Stimulated activated memory B cell treated with anti-CD40 and anti-IgM and Interleukin-4, amounts not matched to agents 10 μg/mL and 1 μg/mL and 100 μg/mL, for 72 hours (primary cell): ENCODE results near the gene PSORS1C2.

ENCODE experiments used
- ATAC-seq: fragments of 150-1000 bp; cut with Tn5 transposase; 2 replicates; pipeline ENCODE4 v1.10.0; 2021
- H3K27ac Mint-ChIP-seq: one replicate; pipeline ENCODE4 v1.8.0; 2022; ENCODE audit warnings: mild to moderate bottlenecking, mixed read lengths
- H3K27me3 Mint-ChIP-seq: one replicate; pipeline ENCODE4 v1.8.0; 2022; ENCODE audit warnings: mixed read lengths
- H3K36me3 Mint-ChIP-seq: one replicate; pipeline ENCODE4 v1.8.0; 2022; ENCODE audit warnings: mixed read lengths
- H3K4me1 Mint-ChIP-seq: one replicate; pipeline ENCODE4 v1.8.0; 2022; ENCODE audit warnings: mixed read lengths
- H3K4me3 Mint-ChIP-seq: one replicate; pipeline ENCODE4 v1.8.0; 2022; ENCODE audit warnings: mild to moderate bottlenecking, moderate library complexity, mixed read lengths
- H3K9me3 Mint-ChIP-seq: one replicate; pipeline ENCODE4 v1.8.0; 2022; ENCODE audit warnings: mixed read lengths

The PSORS1C2 gene

DNA sequence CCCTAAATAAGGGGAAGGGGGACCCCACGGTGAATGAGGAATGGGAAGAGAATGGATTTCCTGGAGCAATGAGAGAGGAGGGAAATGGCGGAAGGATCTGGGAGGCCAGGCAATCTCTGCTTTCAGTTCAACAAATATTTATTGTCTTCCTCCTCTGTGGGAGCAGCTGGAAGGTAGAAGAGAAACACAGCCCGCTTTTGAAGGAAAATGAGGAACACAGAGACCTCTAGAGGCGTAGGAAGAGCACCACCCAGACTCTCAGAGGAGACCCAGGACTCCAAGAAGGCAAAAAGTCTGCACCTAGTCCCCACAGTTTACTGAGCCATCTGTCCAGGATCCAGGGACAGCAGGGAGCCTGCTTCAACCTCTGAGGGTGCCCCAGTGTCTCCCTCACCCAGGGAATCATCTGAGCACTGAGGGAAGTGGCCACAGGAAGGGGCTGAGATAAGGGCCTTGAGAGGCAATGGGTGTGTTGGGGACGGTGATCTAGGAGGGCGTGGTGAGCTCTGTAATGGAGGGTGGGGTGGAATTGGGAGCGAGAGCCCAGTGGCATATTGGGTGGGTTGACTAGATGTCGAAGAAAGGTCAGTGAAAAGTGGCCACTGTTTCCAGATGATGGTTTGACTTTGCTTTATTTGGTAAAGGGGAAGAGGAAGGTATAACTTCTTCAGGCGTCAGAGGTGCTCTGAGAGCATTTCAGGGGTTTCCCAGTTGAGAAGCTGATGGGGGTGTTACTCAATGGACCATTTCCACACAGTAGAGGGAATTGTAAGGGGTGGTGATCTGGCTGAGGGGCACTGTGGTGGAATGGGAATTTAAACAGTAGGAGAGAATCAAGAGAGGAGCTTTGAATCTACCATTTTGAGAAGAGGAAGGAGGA lies 23.7 kb downstream of the PSORS1C2 start:
- Mint-ChIP-seq H3K9me3 (no peaks in the 10 kb centered on the region), H3K27ac (peak overlapping the region; percentile 11), H3K27me3 (peaks cover 78% of the 10 kb centered on the region), H3K4me1 (peaks cover 17% of the 10 kb centered on the region), H3K4me3 (no peak overlapping the region), H3K36me3 (no peaks in the 10 kb centered on the region)
- ATAC-seq = peak; percentile 52

DNA sequence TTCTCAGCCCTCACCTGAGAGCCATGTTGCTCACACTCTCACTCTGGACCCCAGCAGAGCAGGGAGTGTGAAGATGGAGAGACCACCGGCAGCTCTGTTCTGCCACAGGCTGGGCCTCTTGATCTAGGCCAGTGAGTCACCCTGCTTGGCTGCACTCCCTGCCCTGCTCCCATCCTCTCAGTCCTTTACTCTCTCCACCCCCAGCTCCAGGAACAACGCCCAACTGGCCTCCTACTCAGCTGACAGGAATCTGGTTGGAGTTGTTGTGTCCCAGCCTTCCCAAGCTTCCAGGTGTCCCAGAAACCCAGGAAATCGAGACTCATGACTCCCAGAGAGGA lies 24.4 kb downstream of the PSORS1C2 start, which contains the start of gene PSORS1C1:
Gene PSORS1C1 (plus strand): TSS at position 260 of the 338 bp plus-strand sequence. CDS start 14,833 bp downstream, outside the sequence.
- ATAC-seq = no peak
- H3K36me3 Mint-ChIP-seq = no peaks in the 10 kb centered on the region
- H3K27me3 Mint-ChIP-seq = peaks cover 85% of the 10 kb centered on the region
- peaks cover 17% of the 10 kb centered on the region for H3K4me1 Mint-ChIP-seq
- peak within 1 kb of the TSS; percentile 11 for H3K27ac Mint-ChIP-seq
- no peak within 1 kb of the TSS for H3K4me3 Mint-ChIP-seq
- no peaks in the 10 kb centered on the region for H3K9me3 Mint-ChIP-seq

DNA sequence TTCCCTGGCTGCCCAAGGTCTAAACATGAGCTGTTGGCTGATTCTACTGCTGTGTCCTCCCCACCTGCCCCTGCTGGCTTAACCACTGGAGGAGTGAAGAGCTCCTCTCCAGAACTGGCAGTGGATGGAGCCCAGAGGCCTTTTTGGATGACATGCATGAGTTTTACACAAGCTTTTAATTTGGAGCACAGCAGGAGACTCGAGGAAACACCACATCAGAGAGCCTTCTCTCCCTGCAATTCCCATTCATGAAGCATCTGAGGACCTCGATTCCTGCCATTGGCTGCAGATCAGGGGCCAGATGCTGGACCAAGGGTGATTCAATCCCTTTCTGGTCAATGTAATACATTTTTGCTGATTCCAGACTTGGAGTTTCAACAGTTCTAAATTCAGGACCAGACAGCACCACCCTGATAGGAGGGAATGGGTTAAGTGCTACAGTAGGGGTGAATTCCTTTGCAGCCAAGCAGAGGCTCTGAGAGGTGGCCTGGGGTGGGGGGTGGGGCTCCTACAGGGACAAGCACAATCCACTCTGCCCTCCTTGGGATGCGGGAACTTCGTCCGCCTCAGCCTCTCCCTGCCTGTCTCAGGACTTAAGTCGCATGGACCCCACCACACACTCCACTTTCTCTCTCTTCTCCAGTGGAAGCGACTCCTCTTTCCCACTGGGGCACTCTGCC lies 24.9 kb downstream of the PSORS1C2 start:
- Mint-ChIP-seq H3K36me3 (no peaks in the 10 kb centered on the region), H3K27ac (no peak overlapping the region), H3K27me3 (peaks cover 85% of the 10 kb centered on the region), H3K9me3 (no peaks in the 10 kb centered on the region), H3K4me3 (no peak overlapping the region), H3K4me1 (peaks cover 17% of the 10 kb centered on the region)
- ATAC-seq = no peak

DNA sequence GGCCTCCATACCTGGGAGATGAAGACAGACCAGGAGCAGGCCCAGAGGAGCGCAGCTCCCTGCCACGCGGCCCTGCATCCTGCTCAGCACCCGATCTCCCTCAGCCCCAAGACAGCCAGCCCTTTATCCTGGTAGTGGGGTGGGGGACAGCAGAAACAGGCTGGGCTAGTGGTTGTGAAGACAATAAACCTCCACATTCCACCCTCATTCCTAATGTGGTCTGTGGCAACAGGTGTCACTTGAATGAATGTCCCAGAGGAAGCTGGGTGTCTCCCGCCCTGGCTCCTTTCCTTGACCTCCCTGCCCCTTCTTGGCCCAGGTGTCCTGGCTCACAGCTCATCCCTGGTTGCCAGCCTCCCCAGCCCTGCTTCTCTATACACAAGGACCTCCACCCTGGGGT lies 26.4 kb downstream of the PSORS1C2 start, which contains the start of gene C6orf15:
Gene C6orf15 (minus strand): TSS at position 98 of the 400 bp plus-strand sequence. CDS start 20 bp downstream, at position 78.
- H3K27me3 Mint-ChIP-seq = peaks cover 72% of the 10 kb centered on the region
- peaks cover 17% of the 10 kb centered on the region for H3K4me1 Mint-ChIP-seq
- H3K36me3 Mint-ChIP-seq = no peaks in the 10 kb centered on the region
- H3K4me3 Mint-ChIP-seq = no peak within 1 kb of the TSS
- ATAC-seq = no peak
- no peaks in the 10 kb centered on the region for H3K9me3 Mint-ChIP-seq
- H3K27ac Mint-ChIP-seq = no peak within 1 kb of the TSS

DNA sequence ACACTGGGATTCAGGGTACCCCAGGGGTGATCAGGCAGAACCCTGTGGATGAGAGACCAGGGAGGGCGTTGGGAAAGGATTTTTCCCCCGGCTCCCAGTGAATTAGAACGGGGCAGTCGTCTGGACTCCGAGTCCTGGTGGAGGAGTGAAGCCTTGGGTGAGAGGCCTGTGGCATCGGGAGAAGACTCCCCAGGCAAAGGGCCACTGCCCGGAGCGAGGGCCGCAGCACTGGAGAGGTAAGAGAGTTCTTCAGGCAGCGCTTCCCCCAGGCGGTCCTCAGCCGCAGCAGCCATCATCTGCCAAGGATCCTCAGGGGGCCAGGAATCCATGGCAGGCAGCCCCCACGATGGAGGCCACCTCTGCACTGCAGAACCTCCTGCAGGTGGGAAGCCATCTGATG lies 27.2 kb downstream of the PSORS1C2 start:
- no peaks in the 10 kb centered on the region for H3K36me3 Mint-ChIP-seq
- H3K9me3 Mint-ChIP-seq = no peaks in the 10 kb centered on the region
- ATAC-seq = no peak
- H3K27me3 Mint-ChIP-seq = peaks cover 67% of the 10 kb centered on the region
- H3K4me3 Mint-ChIP-seq = no peak overlapping the region
- H3K27ac Mint-ChIP-seq = no peak overlapping the region
- peaks cover 17% of the 10 kb centered on the region for H3K4me1 Mint-ChIP-seq

DNA sequence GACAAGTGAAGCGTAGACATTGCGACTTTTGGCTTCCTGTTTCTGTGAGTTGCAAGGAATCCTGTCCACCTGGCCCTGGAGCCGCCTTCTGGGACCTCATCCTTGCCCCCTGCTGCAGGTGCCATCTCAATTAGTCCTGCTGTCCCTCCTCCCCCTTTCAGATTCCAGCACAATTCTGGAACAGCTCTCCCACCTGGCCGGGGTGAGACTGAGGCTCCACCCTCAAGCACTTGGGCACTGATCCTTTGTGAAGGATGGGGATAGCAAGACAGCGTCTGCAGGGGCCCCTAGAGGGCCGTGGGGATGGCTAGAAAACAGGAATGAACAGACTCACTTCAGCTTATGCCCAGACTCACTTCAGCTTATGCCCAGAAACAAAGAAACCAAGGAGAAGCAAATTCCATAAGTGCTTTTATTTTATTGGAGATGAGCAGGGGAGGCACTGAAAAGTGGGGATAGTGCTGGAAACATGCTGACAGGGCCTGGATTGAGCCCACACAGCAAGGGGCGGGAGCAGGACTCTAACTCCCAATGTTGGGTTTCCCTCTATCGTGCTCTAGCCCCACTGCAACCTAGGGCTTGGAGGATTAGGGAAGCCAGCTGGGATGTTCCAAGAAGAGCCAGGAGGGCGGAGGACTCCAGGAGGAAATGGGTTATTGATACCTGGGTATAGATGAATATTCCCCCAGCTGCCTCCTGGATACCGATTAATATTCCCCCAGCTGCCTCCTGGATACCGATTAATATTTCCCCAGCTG lies 27.9 kb downstream of the PSORS1C2 start:
- no peaks in the 10 kb centered on the region for H3K9me3 Mint-ChIP-seq
- peaks cover 60% of the 10 kb centered on the region for H3K27me3 Mint-ChIP-seq
- H3K4me1 Mint-ChIP-seq = peaks cover 17% of the 10 kb centered on the region
- no peak overlapping the region for H3K27ac Mint-ChIP-seq
- H3K36me3 Mint-ChIP-seq = no peaks in the 10 kb centered on the region
- ATAC-seq = no peak
- H3K4me3 Mint-ChIP-seq = no peak overlapping the region

DNA sequence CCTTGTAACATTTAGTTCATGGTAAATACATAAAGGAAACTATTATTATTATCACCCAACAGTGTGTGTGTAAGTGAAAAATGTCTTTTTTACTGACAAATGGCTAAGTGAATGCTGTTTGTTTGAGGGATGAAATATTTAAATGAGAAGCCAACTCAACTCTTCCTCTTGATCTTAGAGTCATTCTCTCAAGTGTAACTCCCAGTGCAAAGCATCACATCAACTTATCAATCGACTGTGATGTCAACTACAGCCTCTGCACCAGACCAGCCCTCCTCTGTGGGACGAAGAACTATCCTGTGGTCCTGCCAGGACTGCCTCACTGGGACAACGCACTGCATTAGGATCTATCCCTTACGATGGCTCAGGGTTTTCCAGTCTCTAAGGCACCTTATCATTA lies 31.8 kb downstream of the PSORS1C2 start:
- ATAC-seq = no peak
- Mint-ChIP-seq H3K9me3 (no peaks in the 10 kb centered on the region), H3K4me1 (no peaks in the 10 kb centered on the region), H3K36me3 (no peaks in the 10 kb centered on the region), H3K27me3 (peaks cover 30% of the 10 kb centered on the region), H3K4me3 (no peak overlapping the region), H3K27ac (no peak overlapping the region)

DNA sequence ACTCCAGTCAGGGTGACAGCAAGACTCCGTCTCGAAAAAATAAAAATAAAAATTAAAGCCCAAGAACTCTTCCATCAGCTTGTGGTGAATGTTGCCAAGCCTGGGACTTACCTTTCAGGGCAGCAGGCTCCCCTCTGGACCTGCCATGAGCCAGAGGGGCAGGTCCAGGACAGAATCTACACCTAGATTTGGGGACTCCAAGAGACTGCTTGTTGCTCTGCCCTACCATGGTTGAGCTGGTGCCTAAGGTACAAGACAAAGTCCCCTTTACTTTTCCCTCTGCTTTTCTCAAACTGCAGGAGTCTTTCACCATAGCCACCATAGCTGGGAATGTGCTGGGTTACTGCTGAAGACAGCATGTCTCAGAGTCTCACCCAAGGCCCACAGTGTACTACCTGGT lies 35.7 kb downstream of the PSORS1C2 start:
- no peak for ATAC-seq
- no peaks in the 10 kb centered on the region for H3K9me3 Mint-ChIP-seq
- no peak overlapping the region for H3K27ac Mint-ChIP-seq
- H3K4me1 Mint-ChIP-seq = no peaks in the 10 kb centered on the region
- no peak overlapping the region for H3K4me3 Mint-ChIP-seq
- no peaks in the 10 kb centered on the region for H3K36me3 Mint-ChIP-seq
- no peaks in the 10 kb centered on the region for H3K27me3 Mint-ChIP-seq

DNA sequence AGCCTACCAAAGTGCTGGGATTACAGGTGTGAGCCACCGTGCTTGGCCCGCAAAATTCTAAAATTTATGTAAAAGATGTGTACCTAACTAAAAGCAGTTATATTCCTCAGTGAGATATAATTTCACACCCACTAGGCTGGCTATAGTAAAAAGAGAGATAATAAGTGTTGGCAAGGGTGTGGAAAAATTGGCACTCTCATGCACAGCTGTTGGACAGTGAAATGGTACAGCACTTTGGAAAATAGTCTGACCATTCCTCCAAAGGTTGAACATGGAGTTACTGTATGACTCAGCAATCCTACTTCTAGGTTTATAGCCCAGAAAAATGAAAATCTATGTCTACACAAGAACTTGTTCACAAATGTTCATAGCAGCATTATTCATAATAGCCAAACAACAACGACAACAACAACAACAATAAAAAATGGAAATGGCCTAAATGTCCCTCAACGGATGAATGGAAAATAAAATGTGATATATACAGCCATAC lies 40.4 kb downstream of the PSORS1C2 start:
- no peak overlapping the region for H3K4me3 Mint-ChIP-seq
- no peak for ATAC-seq
- no peaks in the 10 kb centered on the region for H3K36me3 Mint-ChIP-seq
- H3K4me1 Mint-ChIP-seq = peaks cover 16% of the 10 kb centered on the region
- H3K27ac Mint-ChIP-seq = no peak overlapping the region
- no peaks in the 10 kb centered on the region for H3K9me3 Mint-ChIP-seq
- H3K27me3 Mint-ChIP-seq = no peaks in the 10 kb centered on the region

DNA sequence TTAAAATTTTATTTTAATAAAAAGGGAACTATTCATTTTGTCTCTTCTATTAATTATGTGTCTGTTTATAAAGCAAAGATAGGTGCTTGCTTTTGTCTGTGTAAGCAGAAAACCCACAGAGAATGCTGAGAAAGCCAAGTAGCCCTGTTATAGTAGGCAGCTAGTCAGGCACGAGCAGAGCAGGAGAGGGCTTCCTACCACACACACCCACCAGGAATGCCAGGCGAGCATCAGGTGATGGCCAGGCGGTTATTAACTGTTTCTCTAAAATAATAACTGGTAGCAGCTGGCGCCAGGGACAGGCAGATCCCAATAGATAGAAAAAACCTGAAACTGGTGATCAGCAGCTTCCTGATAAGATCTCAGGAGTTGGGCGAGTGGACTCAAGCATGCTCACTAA lies 42.2 kb downstream of the PSORS1C2 start:
- Mint-ChIP-seq H3K9me3 (no peaks in the 10 kb centered on the region), H3K27ac (peak overlapping the region; percentile 9), H3K4me1 (peaks cover 16% of the 10 kb centered on the region), H3K36me3 (no peaks in the 10 kb centered on the region), H3K4me3 (no peak overlapping the region), H3K27me3 (no peaks in the 10 kb centered on the region)
- ATAC-seq = no peak

DNA sequence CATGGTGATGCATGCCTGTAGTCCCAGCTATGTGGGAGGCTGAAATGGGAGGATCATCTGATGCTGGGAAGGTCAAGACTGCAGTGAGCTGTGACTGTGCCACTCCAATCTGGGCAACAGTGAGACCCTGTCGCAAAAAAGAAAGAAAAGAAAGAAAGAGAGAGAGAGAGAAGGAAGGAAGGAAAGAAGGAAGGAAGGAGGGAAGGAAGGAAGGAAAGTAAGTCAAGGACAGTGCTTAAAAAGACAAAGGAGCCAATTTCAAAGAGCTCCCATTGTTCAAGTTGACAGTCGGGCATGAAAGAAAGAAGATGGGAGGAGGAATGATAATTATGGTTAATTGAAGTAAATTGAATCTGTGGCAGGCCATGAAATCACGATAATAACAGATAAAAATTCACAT lies 42.7 kb downstream of the PSORS1C2 start:
- ATAC-seq = no peak
- Mint-ChIP-seq H3K36me3 (no peaks in the 10 kb centered on the region), H3K27ac (peak overlapping the region; percentile 9), H3K9me3 (no peaks in the 10 kb centered on the region), H3K4me1 (peaks cover 16% of the 10 kb centered on the region), H3K4me3 (no peak overlapping the region), H3K27me3 (no peaks in the 10 kb centered on the region)

DNA sequence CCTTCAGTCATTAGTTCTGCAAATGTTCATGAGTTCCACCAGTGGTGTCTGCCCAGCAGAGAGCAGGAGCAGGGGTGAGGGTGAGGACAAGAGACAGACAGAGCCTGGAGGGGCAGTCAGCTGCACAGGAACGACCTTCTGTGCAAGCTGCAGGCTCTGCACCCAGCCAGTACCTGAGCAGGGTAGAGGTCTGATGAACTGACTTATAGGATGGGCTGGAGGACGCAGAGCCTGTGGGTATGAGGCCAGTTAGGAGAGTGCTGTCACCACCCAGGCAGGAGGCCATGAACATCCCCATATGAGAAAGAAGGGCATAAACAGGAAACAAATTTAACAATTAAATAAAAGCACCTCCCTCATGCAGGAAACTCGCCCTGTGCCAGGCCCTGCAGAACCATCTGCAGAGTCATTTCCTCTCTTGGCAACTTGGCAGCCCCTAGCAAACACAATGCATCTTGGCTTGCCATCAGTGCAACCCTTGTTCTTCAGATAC lies 44.4 kb downstream of the PSORS1C2 start:
- ATAC-seq = peak; percentile 61
- peak overlapping the region; percentile 71 for H3K27ac Mint-ChIP-seq
- H3K4me3 Mint-ChIP-seq = no peak overlapping the region
- peaks cover 16% of the 10 kb centered on the region for H3K4me1 Mint-ChIP-seq
- no peaks in the 10 kb centered on the region for H3K27me3 Mint-ChIP-seq
- H3K9me3 Mint-ChIP-seq = no peaks in the 10 kb centered on the region
- no peaks in the 10 kb centered on the region for H3K36me3 Mint-ChIP-seq

DNA sequence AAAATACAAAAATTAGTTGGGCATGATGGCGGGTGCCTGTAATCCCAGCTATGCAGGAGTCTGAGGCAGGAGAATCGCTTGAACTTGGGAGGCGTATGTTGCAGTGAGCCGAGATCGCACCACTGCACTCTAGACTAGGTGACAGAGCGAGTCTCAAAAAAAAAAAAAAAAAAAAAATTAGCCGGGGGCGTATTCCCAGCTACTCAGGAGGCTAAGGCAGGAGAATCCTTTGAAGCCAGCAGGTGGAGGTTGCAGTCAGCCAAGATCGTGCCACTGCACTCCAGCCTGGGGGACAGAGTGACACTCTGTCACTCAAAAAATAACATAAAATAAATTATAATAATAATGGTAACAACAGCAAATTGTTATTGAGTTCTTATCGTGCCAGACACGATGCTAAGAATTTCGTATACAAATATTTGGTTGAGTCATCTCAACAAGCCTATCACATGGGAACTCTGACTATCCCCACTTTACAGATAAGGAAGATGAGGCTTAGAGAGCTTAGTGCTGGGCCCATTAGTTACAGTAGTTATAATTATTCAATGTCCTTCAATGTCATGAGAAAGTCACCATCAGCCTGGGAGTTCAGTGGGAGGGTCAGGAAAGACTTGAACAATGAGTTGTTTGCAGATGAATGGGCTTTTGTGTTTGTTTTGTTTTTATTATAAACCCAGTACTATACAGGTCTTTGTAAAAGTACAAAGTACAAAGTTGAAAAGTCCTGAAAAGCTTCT lies 45.9 kb downstream of the PSORS1C2 start:
- Mint-ChIP-seq H3K27me3 (peaks cover 7% of the 10 kb centered on the region), H3K27ac (no peak overlapping the region), H3K9me3 (no peaks in the 10 kb centered on the region), H3K36me3 (no peaks in the 10 kb centered on the region), H3K4me3 (no peak overlapping the region), H3K4me1 (peaks cover 16% of the 10 kb centered on the region)
- no peak for ATAC-seq

DNA sequence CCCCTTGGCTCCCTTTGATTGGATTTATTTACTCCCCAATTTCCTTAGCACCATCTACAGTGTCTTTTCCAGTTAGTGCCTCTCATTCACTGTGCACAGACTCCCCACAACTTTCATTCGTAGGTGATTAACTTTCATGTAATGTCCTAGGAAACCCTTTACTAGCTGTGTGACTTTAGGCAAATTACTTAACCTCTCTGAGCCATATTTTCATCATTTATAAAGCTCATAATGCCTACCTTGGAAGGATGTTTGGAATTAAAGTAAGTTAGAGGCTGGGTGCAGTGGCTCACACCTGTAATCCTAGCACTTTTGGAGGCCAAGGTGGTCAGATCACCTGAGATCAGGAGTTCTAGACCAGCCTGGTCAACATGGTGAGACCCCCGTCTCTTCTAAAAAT lies 46.6 kb downstream of the PSORS1C2 start:
- Mint-ChIP-seq H3K4me1 (peaks cover 23% of the 10 kb centered on the region), H3K27ac (no peak overlapping the region), H3K36me3 (no peaks in the 10 kb centered on the region), H3K27me3 (peaks cover 14% of the 10 kb centered on the region), H3K9me3 (no peaks in the 10 kb centered on the region), H3K4me3 (no peak overlapping the region)
- no peak for ATAC-seq
